Raji (cell line): ENCODE results near the gene SYPL2.

Experiments used
- POLR2A ChIP-seq: IDR thresholded peaks from 2 replicates; pipeline ENCODE4 v1.6.1; 2011; ENCODE audit warnings: low read depth, low read length, control low read depth; ENCODE audit not compliant: insufficient read depth

SYPL2 gene

DNA sequence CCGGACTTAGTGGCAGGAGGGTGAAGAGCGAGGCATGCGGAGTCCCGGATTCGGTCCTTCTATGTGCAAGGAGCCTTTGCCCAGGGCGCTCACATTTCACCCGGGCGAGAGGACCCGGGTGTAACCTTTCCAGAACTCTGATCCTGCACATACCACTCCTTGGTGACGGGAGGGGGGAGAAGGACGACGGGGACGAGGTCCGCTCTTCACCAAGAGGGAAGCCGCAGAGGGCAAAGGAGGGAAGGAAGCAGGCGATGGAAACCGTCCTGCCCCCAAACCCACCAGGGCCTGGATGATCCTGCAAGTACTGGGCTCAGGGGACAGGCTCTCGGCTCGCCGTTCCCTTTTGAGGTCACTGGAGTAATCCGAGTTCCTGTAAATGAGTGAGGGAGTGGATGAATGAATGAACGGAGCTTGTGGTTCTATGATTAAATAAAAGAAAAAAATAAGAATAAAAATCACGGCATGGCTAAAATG is 993 bp downstream of the SYPL2 start:
- no peak for TF ChIP-seq POLR2A

- TF ChIP-seq POLR2A, result no peak
Measured at GRCh38 chr1:109468061-109468460, 1.7 kb downstream of the SYPL2 start.

DNA sequence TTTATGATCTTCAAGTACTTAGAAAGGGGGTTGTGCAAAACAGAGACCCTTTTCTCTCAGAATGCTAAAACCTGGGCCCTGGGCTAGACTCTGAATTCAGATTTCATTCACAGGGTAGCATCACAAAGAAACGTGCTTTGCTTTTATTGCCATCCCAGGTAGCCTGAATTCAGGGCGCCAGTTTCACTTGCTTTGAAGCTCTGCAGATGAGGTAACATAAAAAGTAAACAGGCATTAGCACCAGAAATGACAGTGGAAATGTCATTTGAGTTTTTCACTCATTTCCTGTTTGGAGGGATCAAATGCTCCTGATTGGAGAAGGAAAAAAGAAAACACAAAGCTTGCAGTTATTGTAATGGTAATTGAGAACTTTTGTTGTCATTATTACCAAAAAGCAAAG is 2.6 kb downstream of the SYPL2 start:
- TF ChIP-seq POLR2A, result no peak

DNA sequence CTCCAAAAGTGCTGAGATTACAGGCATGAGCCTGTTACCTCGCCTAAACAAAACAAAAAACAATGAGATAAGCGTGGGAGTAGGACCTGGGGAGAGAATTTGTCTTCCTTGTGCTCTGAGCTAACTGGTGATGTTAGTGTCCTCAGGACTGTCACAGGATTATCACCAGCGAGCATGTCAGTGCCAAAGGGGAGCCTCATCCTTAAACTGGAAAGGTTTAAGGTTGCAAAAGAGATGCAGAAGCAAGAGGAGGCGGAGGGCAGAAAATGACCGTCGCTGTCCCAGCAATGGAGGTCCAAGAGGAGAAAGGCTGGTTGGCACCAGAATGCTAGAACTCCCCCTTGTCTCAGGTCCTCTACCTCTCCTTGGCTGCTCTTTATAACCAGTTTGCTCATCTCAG is 3.9 kb downstream of the SYPL2 start:
- no peak for TF ChIP-seq POLR2A

- TF ChIP-seq POLR2A, result no peak
Measured at GRCh38 chr1:109472779-109473178, 6.4 kb downstream of the SYPL2 start.

GRCh38 chr1:109474697-109475096 is 8.4 kb downstream of the SYPL2 start:
- no peak for TF ChIP-seq POLR2A

GRCh38 chr1:109475261-109475660 is 8.9 kb downstream of the SYPL2 start:
- no peak for TF ChIP-seq POLR2A

DNA sequence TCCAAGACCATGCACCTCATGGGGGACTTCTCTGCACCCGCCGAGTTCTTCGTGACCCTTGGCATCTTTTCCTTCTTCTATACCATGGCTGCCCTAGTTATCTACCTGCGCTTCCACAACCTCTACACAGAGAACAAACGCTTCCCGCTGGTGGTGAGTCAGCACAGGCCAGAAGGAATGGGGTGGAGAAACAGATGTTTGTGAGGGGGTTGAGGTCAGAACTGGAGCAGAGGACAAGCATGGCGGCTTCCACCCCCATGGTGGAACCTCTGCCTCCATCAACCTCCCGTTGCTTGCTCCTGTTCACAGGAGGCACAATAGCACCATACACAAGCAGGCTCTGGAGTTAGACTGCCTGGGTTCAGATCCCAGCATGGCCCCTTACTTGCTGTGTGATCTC is 10.5 kb downstream of the SYPL2 start:
- no peak for TF ChIP-seq POLR2A

DNA sequence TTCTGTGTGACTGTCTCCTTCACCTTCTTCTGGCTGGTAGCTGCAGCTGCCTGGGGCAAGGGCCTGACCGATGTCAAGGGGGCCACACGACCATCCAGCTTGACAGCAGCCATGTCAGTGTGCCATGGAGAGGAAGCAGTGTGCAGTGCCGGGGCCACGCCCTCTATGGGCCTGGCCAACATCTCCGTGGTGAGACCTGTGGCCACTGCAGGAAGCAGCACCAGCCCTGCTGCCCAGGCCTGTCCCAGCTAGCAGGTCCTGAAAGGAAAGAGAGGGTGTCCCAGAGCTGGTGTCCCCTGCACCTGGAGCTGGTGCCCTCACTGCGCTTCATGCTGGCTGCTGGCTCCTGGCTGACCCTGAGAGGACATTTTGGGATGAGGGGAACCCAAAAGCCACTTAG is 11.5 kb downstream of the SYPL2 start:
- peak; percentile 33; the same call in 1 of the 2 replicates for TF ChIP-seq POLR2A

DNA sequence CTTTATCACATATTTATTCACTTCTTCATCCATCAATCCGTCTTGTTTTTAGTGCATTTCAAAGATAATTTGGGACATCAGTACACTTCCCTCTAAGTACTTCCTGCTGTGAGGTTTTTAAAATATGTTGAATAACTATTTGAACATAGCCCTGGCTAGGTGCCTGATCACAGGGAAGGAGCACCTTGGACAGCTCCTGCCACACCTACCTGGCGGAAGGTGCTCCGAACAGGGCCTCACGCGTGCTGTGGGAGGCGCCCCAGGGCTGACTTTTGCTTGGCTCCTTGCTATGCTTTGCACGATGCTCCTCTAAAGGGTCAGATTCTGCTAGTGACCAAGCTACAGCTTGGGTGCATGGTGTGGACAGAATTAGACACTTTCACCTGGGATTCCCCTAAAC is 12.5 kb downstream of the SYPL2 start:
- no peak for TF ChIP-seq POLR2A

DNA sequence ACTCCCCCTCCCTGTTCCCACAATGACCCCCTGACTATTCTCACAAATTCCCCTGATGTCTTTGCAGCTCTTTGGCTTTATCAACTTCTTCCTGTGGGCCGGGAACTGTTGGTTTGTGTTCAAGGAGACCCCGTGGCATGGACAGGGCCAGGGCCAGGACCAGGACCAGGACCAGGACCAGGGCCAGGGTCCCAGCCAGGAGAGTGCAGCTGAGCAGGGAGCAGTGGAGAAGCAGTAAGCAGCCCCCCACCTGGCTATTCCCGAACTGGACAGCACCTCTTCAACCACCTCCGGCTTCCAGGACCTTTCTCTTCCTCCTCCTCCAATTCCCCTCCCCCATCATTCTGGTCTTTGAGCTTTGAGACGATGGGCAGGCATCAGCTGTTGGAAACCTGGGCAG is 13.0 kb downstream of the SYPL2 start:
- TF ChIP-seq POLR2A, result no peak

- no peak for TF ChIP-seq POLR2A
Measured at GRCh38 chr1:109479901-109480300, 13.6 kb downstream of the SYPL2 start.

DNA sequence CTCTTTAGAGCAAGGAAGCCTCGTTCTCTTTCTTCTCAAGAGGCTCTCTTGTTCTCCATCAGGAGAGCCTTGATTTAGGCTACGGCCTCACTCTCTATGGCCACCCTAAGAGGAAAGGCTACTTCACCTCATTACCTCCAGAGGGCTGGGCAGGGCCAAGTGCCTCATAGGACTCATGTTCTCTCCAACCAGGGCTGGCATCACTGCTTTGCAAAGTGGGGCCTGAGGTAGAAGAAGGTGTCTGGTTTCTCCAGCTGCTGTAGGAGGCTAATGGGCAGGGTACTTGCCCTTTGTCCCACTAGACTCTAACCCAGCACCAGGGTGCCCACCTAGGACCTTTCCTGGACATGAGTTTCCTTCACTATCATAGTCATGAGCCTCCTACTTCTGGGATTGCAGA is 15.3 kb downstream of the SYPL2 start:
- no peak for TF ChIP-seq POLR2A

- TF ChIP-seq POLR2A, result no peak
Measured at GRCh38 chr1:109482242-109482641, 15.9 kb downstream of the SYPL2 start.

DNA sequence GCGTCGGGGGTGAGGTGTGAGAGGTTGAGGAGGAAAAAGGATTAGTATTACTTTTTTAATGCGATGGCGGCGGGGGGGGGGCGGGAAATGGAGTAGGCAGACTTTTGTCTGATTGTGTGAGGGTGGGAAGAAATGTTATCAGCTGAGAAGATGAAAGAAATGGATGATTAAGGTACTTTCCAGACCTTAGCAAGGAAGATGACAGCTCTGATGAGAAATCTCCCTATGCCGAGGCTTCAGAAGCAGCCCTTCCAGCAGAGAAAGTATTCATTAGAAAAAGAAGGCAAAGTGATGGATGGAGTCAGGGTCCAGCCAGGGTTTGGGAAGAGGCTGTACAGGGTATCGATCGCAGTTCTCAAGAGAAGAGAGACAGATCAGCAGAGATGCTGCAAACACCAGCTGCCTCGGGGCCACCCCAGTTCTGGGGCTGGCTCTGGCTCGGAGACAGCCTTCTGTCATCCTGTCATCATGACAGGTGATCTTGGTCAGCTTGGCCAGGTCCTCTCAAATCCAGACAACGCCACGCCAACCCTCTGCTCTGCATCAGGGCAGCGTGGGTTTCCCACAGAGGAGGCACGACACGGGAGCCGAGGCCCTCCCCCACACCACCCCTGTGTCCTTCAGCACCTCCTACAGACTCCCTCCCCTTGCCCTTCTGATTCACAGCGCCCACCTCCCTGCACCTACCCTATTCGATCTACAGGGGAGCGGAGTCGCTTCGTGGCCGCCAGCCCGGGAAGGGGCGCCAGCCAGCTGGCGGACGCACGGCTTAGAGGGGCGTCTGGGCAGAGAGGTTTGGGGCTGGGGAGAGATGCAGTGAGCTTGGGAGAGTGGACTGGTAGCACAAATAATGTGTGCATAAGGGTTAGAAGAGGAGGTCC is 16.7 kb downstream of the SYPL2 start:
- TF ChIP-seq POLR2A, result no peak

DNA sequence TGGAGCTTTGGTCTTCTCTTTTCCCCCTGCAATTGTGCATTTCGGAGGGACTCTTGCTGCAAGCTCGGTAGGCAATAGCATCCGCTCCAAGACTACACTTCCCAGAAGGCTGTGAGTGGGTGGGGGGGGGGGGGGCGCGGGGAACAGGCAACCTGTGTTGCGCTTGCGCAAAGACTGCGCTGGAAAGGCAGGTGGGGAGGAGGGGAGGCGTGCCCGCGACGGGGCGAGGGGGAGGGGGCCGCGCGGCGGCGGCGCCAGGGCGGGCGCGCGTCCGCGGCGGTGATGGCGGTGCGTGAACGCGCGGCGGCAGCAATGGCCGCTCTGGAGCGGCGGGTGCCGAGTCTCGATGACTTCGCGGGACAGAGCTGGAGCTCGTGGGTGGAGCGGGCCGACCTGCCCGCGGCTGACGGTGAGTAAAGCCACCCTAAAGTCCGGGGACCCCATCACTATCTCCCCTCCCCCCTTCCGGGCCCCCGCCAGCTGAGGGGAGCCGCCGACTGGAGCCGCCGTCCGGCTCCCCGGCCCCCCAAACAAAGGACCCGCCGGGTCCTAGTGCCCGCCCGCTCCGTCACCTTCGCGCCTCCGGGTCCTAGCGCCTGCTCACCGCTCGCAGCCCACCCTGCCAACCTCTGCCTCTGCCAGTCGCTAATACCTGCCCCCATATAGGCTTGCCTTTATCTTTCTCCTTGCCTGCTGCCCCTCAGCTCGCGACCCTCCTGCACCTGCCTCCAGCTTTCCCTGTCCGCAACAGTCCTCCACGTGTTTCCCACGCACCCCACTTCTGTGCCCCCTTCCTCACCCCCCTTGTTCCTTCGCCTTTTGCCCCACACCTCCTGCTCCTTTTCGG is 17.5 kb downstream of the SYPL2 start, which contains the start of gene ATXN7L2:
TSS of gene ATXN7L2 (plus strand) at position 234 of the 847 bp plus-strand sequence. CDS start at position 283, 49 bp downstream.
- peak; percentile 80 for TF ChIP-seq POLR2A
